ENCODE data around the gene FBXO42.
"Not testable (repeated sequence)": the region's sequence is repeated elsewhere in the genome, so short reads cannot be mapped to it uniquely, and the experiment has no call there.

The FBXO42 gene

DNA sequence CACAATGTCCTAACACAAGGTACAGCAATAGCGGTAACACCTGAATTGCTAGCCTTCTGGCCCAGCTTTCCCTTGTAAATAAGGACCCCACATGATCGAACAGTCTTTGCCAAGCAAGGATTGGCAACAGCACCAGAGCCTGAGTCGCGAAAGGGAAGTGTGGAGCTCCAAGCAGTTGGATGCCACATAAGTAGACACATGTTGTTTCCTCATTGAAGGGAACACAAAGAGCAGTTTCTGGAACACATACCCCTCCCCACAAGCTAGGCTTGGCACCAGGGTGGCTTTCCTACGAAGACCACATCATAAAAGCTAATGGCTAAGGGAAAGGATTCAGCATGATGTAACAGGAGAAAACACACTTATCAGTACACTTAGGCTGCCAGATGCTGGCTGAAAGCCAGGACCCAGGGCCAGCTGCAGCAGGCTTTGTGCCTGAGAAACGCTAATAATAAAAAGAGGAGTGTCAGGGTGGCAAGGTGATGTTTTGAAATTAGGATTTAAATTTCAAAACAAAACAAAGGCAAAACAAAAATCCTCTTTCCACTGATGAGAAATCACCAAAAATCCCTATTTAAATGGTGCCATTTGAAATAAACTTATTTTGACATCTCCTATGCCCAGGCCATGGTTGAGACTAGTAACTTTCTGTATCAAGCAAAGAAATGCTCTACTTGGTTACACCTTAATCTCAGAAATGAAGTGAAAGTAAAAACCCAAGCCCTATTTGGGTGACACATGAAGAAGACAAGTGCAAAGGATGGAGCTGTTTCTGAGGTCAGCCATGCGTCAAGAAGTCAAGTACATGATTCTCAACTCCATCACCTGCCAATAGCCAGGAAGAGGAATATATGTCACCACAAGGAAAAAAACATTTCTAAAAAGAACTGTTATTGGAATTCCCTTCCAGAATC, 103.4 kb downstream of the FBXO42 start:
- in situ Hi-C loops (cut with MboI; ENCODE audit: low pct_unique_long_range_greater_than_20kb, low sequenced_read_pairs, unreplicated experiment): loop anchor here (25.0 kb wide), 1 partner anchor 363 kb away; the partner anchor contains the start of gene NBPF1
- TF ChIP-seq, protein P1, sequence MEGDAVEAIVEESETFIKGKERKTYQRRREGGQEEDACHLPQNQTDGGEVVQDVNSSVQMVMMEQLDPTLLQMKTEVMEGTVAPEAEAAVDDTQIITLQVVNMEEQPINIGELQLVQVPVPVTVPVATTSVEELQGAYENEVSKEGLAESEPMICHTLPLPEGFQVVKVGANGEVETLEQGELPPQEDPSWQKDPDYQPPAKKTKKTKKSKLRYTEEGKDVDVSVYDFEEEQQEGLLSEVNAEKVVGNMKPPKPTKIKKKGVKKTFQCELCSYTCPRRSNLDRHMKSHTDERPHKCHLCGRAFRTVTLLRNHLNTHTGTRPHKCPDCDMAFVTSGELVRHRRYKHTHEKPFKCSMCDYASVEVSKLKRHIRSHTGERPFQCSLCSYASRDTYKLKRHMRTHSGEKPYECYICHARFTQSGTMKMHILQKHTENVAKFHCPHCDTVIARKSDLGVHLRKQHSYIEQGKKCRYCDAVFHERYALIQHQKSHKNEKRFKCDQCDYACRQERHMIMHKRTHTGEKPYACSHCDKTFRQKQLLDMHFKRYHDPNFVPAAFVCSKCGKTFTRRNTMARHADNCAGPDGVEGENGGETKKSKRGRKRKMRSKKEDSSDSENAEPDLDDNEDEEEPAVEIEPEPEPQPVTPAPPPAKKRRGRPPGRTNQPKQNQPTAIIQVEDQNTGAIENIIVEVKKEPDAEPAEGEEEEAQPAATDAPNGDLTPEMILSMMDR (IDR thresholded peaks at IDR 0.05; ENCODE audit: extremely low read depth, insufficient read depth, missing control alignments): no peak
- peak; percentile 71 for DNase-seq (ENCODE audit: low spot score)

DNA sequence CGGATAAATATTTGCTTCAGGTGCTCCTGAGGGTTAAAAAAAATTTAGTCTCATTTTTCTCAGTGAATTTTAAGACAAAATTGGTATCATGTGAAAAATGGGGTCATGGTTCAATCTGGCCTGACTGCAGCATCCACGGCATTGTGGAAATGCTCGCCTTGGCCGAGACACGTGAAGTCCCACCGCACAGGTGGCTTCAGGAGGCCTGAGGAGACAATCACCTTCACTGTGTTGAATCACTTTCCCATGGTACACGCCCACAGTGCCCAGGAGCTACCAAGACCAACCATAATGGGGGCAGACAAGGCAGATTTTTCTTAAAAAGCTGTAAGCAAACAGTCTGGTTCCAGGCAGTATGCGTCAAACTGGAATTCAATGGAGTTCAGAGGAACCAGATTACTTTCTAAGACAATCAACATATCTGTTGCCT, 104.3 kb downstream of the FBXO42 start:
- TF ChIP-seq, protein P1 (IDR thresholded peaks at IDR 0.05; ENCODE audit: extremely low read depth, insufficient read depth, missing control alignments): no peak
- DNase-seq (ENCODE audit: low spot score): no peak
- in situ Hi-C loops (cut with MboI; ENCODE audit: low pct_unique_long_range_greater_than_20kb, low sequenced_read_pairs, unreplicated experiment): loop anchor here (25.0 kb wide), 1 partner anchor 364 kb away; the partner anchor contains the start of gene NBPF1

- in situ Hi-C loops (cut with MboI; ENCODE audit: low pct_unique_long_range_greater_than_20kb, low sequenced_read_pairs, unreplicated experiment): loop anchor here (25.0 kb wide), 1 partner anchor 365 kb away; the partner anchor contains the start of gene NBPF1
- TF ChIP-seq, protein P1 (IDR thresholded peaks at IDR 0.05; ENCODE audit: extremely low read depth, insufficient read depth, missing control alignments): no peak
- DNase-seq (ENCODE audit: low spot score): no peak
Measured at GRCh38 chr1:16247441-16247840, 104.8 kb downstream of the FBXO42 start.

DNA sequence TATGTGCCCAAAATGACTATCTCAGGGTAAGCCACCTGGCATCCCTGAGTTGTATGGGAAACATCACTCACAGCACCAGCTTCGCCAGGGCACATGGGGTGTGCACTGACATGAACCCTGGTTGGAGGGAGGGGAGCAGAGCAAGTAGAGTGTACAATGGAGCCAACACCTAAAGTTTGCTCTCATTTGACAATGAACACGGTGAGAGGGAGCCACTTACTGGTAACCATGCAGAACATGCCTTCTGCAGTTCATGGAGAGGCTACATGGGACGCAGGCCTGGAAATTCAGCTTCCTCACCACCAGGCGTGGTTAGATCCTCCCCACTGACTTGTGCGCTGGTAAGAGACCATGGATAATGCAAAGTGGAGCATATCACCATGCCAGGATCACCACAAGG, 105.3 kb downstream of the FBXO42 start:
- in situ Hi-C loops (cut with MboI; ENCODE audit: low pct_unique_long_range_greater_than_20kb, low sequenced_read_pairs, unreplicated experiment): loop anchor here (25.0 kb wide), 1 partner anchor 365 kb away; the partner anchor contains the start of gene NBPF1
- TF ChIP-seq, protein P1 (IDR thresholded peaks at IDR 0.05; ENCODE audit: extremely low read depth, insufficient read depth, missing control alignments): no peak
- DNase-seq (ENCODE audit: low spot score): no peak

- DNase-seq (ENCODE audit: low spot score): not testable (repeated sequence)
- in situ Hi-C loops (cut with MboI; ENCODE audit: low pct_unique_long_range_greater_than_20kb, low sequenced_read_pairs, unreplicated experiment): loop anchor here (25.0 kb wide), 1 partner anchor 366 kb away; the partner anchor contains the start of gene NBPF1
Measured at GRCh38 chr1:16246239-16246638, 106.0 kb downstream of the FBXO42 start.

DNA sequence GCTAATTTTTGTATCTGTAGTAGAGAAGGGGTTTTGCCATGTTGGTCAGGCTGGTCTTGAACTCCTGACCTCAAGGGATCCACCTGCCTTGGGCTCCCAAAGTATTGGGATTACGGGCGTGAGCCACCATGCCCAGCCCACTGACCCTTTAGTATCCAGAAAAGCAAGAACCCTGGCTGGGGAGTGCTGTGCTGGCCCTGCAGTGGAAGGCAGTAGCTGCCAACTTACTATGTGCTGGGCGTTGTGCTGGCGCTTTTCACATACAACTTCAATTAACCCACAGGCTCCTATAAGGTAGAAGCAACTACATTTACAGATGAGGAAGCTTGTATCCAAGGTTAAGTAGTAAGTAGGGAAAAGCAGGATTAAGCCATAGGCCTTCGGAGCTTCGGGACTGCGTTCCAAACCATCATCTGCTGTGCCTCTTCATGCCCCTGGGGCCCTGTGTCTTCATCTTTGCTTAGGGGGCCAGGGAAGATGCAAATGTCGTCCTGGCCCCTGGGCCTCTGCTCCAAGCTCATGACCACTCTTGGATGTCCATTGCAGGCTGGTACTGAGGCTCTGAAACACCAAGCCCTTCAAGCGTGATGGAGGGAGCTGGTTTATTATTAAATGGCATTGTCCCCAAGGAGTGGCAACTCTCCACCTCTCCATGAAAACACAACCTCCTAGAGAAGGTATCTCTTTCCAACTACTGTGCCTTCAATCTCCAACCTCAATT, 106.6 kb downstream of the FBXO42 start:
- TF ChIP-seq, protein P1 (IDR thresholded peaks at IDR 0.05; ENCODE audit: extremely low read depth, insufficient read depth, missing control alignments): no peak
- DNase-seq (ENCODE audit: low spot score): no peak
- in situ Hi-C loops (cut with MboI; ENCODE audit: low pct_unique_long_range_greater_than_20kb, low sequenced_read_pairs, unreplicated experiment): loop anchor here (25.0 kb wide), 1 partner anchor 367 kb away; the partner anchor contains the start of gene NBPF1
